Neural progenitor cell (in vitro differentiated cells): ENCODE results near the gene HDAC4. TPM values are rescaled to one million over a fixed set of nuclear protein-coding genes. Genes with fewer than 3 reads are reported as not detected.
"Not testable (repeated sequence)": the region's sequence is repeated elsewhere in the genome, so short reads cannot be mapped to it uniquely, and the experiment has no call there.

Experiments used
- DNase-seq: peaks from one replicate; pipeline ENCODE4 v3.0.0-alpha.2; 2016; ENCODE audit warnings: low spot score
- H2AFZ ChIP-seq: fragments of 200-600 bp; sonication (generic); replicated peaks from 2 replicates; pipeline ENCODE4 v1.6.1; 2016; ENCODE audit warnings: antibody characterized with exemption
- H3F3A ChIP-seq: fragments of 200-600 bp; sonication (generic); 2 replicates; pipeline ENCODE4 v1.6.1; 2016; ENCODE audit warnings: antibody characterized with exemption, low read depth
- H3K27ac ChIP-seq: fragments of 200-600 bp; sonication (generic); 2 replicates; pipeline ENCODE4 v1.5.1; 2016; ENCODE audit warnings: mild to moderate bottlenecking
- H3K27me3 ChIP-seq: fragments of 200-600 bp; sonication (generic); 2 replicates; pipeline ENCODE4 v1.6.1; 2016; ENCODE audit warnings: mild to moderate bottlenecking, moderate library complexity
- H3K36me3 ChIP-seq: fragments of 200-600 bp; sonication (generic); 2 replicates; pipeline ENCODE4 v1.5.1; 2016
- H3K4me1 ChIP-seq: fragments of 200-600 bp; sonication (generic); 2 replicates; pipeline ENCODE4 v1.6.1; 2016; ENCODE audit warnings: mixed run types
- H3K4me2 ChIP-seq: fragments of 200-600 bp; sonication (generic); 2 replicates; pipeline ENCODE4 v1.6.1; 2016
- H3K4me3 ChIP-seq: fragments of 200-600 bp; sonication (generic); 2 replicates; pipeline ENCODE4 v1.5.1; 2016
- H3K79me2 ChIP-seq: fragments of 200-600 bp; sonication (generic); 2 replicates; pipeline ENCODE4 v1.6.1; 2016; ENCODE audit warnings: low read depth
- H3K9ac ChIP-seq: fragments of 200-600 bp; sonication (generic); 2 replicates; pipeline ENCODE4 v1.6.1; 2016
- H3K9me3 ChIP-seq: fragments of 200-600 bp; sonication (generic); 2 replicates; pipeline ENCODE4 v1.5.1; 2016; ENCODE audit warnings: low read depth
- H4K20me1 ChIP-seq: fragments of 200-600 bp; sonication (generic); 2 replicates; pipeline ENCODE4 v1.6.1; 2016; ENCODE audit warnings: low read depth
- H3K27ac Mint-ChIP-seq: 3 replicates; pipeline ENCODE4 v1.8.0; 2021; ENCODE audit warnings: mixed read lengths
- H3K27me3 Mint-ChIP-seq: 2 replicates; pipeline ENCODE4 v1.8.0; 2022; ENCODE audit warnings: low read depth, mild to moderate bottlenecking, inconsistent platforms, moderate library complexity, mixed read lengths; ENCODE audit not compliant: insufficient read depth
- H3K36me3 Mint-ChIP-seq: 3 replicates; pipeline ENCODE4 v1.8.0; 2021; ENCODE audit warnings: mixed read lengths
- H3K4me1 Mint-ChIP-seq: 3 replicates; pipeline ENCODE4 v1.8.0; 2021; ENCODE audit warnings: mixed read lengths
- H3K4me3 Mint-ChIP-seq: 3 replicates; pipeline ENCODE4 v1.8.0; 2021; ENCODE audit warnings: mild to moderate bottlenecking, moderate library complexity, mixed read lengths
- H3K9me3 Mint-ChIP-seq: 3 replicates; pipeline ENCODE4 v1.8.0; 2020; ENCODE audit warnings: mixed read lengths
- CTCF ChIP-seq: fragments of 200-600 bp; sonication (generic); IDR thresholded peaks from 2 replicates; pipeline ENCODE4 v1.5.1; 2017; ENCODE audit warnings: antibody characterized with exemption, mild to moderate bottlenecking
- EZH2 ChIP-seq: fragments of 200-600 bp; sonication (generic); IDR thresholded peaks from 2 replicates; pipeline ENCODE4 v1.6.1; 2017; ENCODE audit warnings: antibody characterized with exemption, mild to moderate bottlenecking, moderate library complexity
- EZH2phosphoT487 ChIP-seq: fragments of 200-600 bp; sonication (generic); IDR thresholded peaks from 2 replicates; pipeline ENCODE4 v1.6.1; 2017; ENCODE audit warnings: antibody characterized with exemption
- total RNA-seq: library from RNA; depleted of rRNA; stranded (reverse); fragments of >200 nt; gene quantifications from 2 replicates; pipeline ENCODE4 v1.2.3, GENCODE V29; 2015; ENCODE audit warnings: low replicate concordance

The HDAC4 gene
- total RNA-seq, 1 donor from 2014 or later, result 36.0 TPM

- DNase-seq, result no peak
- H3K36me3 ChIP-seq, result no peaks in the 10 kb centered on the region
- peaks cover 2% of the 10 kb centered on the region for H3K4me1 ChIP-seq
Observed at GRCh38 chr2:239177325-239177724, 223.5 kb downstream of the HDAC4 start.

GRCh38 chr2:239176138-239176803, 224.5 kb downstream of the HDAC4 start:
- not testable (repeated sequence) for H3K27ac ChIP-seq

More at GRCh38 chr2:239177325-239177724, 223.5 kb downstream of the HDAC4 start:
- Mint-ChIP-seq H3K4me3 (no peak overlapping the region), H3K36me3 (peaks cover 62% of the 10 kb centered on the region), H3K27me3 (peaks cover 6% of the 10 kb centered on the region), H3K27ac (no peak overlapping the region), H3K4me1 (peaks cover 8% of the 10 kb centered on the region), H3K9me3 (peaks cover 31% of the 10 kb centered on the region)
- H3K27me3 ChIP-seq, result no peaks in the 10 kb centered on the region
- H3K4me2 ChIP-seq, result no peak overlapping the region
- H3F3A ChIP-seq, result no peaks in the 10 kb centered on the region
- no peaks in the 10 kb centered on the region for H3K79me2 ChIP-seq
- H3K9me3 ChIP-seq, result peaks cover 4% of the 10 kb centered on the region
- peaks cover 9% of the 10 kb centered on the region for H4K20me1 ChIP-seq
- no peak overlapping the region for H3K27ac ChIP-seq
- H2AFZ ChIP-seq, result no peak overlapping the region
- no peak overlapping the region for H3K4me3 ChIP-seq
- H3K9ac ChIP-seq, result no peak overlapping the region
- TF ChIP-seq EZH2 (no peak), EZH2phosphoT487 (no peak), CTCF (no peak)

GRCh38 chr2:239175181-239175580, 225.6 kb downstream of the HDAC4 start:
- H3K36me3 ChIP-seq, result peaks cover 5% of the 10 kb centered on the region

More at GRCh38 chr2:239176138-239176803, 224.5 kb downstream of the HDAC4 start:
- not testable (repeated sequence) for H3K79me2 ChIP-seq, H3K9ac ChIP-seq, H4K20me1 ChIP-seq, H3K27me3 ChIP-seq, H3K36me3 ChIP-seq, H3F3A ChIP-seq, DNase-seq, H3K4me2 ChIP-seq, H3K27ac Mint-ChIP-seq, H3K4me3 Mint-ChIP-seq, H3K27me3 Mint-ChIP-seq, H3K4me3 ChIP-seq, H2AFZ ChIP-seq, H3K4me1 Mint-ChIP-seq, H3K4me1 ChIP-seq
- peaks cover 12% of the 10 kb centered on the region for H3K9me3 ChIP-seq
- peaks cover 68% of the 10 kb centered on the region for H3K36me3 Mint-ChIP-seq
- peaks cover 37% of the 10 kb centered on the region for H3K9me3 Mint-ChIP-seq

More at GRCh38 chr2:239175181-239175580, 225.6 kb downstream of the HDAC4 start:
- no peak overlapping the region for H3K9ac ChIP-seq
- H4K20me1 ChIP-seq, result no peaks in the 10 kb centered on the region
- H3K4me3 ChIP-seq, result no peak overlapping the region
- H3K4me2 ChIP-seq, result no peak overlapping the region
- peaks cover 47% of the 10 kb centered on the region for H3K9me3 Mint-ChIP-seq
- H3K27ac Mint-ChIP-seq, result no peak overlapping the region
- no peaks in the 10 kb centered on the region for H3K4me1 Mint-ChIP-seq
- H3K9me3 ChIP-seq, result peaks cover 17% of the 10 kb centered on the region
- no peaks in the 10 kb centered on the region for H3F3A ChIP-seq
- no peaks in the 10 kb centered on the region for H3K79me2 ChIP-seq
- H3K4me1 ChIP-seq, result no peaks in the 10 kb centered on the region
- no peaks in the 10 kb centered on the region for H3K27me3 ChIP-seq
- peaks cover 74% of the 10 kb centered on the region for H3K36me3 Mint-ChIP-seq
- H2AFZ ChIP-seq, result no peak overlapping the region
- H3K27me3 Mint-ChIP-seq, result peaks cover 6% of the 10 kb centered on the region
- H3K27ac ChIP-seq, result no peak overlapping the region
- DNase-seq, result no peak
- no peak overlapping the region for H3K4me3 Mint-ChIP-seq
- TF ChIP-seq EZH2phosphoT487 (no peak), EZH2 (no peak), CTCF (no peak)
